GM11168 (cell line): ENCODE data around the gene RNF207.

Source experiments
- in situ Hi-C: fragments of 300-500 bp; cut with MboI; formaldehyde crosslinking; loops from one replicate; pipeline ENCODE4 v1.12.0; 2022; ENCODE audit warnings: low sequenced_read_pairs; ENCODE audit not compliant: unreplicated experiment

The RNF207 gene

DNA sequence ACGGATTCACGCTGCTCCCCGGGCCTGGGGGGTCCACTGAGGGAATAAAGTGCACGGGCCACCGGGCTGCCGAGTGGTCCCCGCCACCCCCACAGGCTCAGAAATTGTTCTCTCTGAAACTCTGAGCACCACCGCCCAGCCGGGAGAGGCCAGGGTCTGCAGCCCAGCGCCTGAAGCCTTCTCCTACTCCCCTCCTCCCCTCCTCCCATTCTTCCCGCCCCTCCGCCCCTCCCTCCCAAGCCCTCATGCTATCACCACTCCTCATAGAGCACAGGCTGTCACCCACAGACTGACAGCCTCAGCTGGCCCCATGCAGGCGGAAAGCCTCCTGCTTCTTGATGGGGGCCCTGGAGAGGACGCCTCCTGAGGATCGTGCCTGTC, 55.7 kb downstream of the RNF207 start:
- in situ Hi-C loops, result no loop called here

DNA sequence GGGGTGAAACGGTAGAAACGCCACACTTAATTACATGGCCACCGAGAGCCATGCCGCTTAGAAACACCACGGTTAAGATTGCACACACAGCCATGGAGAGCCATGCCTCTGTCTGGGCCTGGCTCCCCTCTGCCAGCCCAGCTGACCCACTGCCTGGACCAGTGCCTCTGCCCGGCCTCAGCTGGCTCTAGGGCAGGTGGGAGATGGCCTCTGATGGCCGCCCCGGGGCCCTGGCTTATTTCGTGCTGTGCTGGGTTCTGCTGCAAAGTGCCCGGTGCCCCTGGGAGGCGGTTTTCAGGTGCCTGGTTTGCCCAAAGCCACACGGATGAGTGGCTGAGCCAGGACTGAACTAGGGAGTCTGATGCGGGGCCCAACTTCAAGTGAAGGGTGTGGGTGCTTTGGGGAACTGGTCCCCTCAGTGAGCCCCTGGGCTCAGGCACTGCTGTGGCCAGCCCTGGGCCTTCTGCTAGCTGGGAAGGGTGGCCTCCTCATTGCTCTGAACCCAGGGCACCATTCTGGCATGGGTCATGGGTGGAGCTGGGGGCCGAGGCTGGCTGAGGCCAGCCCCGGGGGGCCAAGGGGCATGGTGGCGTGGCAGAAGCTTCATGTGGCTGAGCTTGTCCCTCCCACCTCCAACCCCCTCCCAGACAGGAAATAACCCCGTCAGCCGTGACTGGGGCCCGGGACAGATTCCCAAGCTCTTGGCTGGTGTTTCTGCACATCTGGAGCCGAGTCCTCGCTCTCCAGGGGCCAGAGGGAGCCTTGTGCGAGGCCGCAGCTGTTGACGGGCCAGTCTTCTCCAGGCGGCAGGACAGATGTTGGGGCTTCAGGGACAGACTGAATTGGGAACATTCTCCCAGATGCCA, 56.9 kb downstream of the RNF207 start:
- in situ Hi-C loops, result no loop called here

DNA sequence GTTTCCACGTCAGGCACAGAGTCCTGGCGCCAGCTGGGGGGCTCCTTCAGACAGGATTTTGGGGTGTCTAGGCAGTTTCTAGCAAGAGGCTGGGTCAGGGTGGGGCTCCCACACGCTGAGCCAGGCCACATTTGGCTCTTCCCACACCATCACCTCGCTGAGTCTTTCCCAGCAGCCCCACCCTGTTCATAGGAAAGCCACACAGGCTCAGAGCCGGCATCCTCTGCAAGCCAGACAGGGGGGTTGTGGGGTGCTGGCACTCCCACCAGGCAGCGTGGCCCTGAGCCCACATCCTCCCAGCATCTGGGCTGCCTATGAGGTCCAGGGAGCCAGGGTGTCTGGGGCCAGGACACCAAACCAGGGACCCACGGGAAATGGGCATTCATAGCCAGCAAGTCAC, 57.8 kb downstream of the RNF207 start:
- in situ Hi-C loops, result no loop called here

DNA sequence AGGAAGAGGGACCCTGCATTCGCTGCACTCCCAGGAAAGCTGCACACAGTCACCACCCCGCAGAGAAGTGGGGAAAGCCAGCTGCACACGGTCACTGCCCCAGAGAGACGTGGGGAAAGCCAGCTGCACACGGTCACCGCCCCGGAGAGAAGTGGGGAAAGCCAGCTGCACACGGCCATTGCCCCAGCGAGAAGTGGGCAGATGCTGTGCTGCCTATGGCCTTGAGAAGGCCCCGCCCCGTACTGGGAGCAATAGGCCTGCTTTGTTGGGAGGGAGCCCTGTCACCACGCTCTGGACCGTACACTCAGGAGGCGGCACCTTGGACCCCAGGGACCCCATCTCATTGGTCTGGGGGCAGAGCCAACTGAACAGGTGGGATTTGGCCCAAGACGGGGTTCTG, 59.2 kb downstream of the RNF207 start:
- in situ Hi-C loops, result no loop called here

DNA sequence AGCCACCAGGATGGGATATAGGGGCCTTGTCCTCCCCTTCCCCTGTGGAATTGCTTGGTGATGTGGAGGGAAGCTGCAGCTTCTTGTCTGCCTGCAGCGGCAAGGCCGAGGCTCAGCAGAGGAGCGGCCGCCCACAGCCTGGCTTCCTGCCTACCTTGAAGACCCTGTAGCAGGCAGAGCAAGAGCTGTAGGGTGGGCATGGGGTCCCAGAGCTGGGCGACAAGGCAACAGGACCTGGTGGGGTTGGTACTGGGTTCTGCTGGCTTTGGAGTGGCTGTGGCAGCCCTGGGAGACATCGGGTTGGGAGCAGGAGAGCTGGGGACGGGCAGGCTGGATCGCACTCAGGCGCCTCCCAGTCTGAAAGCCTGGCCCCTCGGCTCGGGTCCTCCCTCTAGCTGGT, 60.7 kb downstream of the RNF207 start:
- in situ Hi-C loops, result no loop called here

DNA sequence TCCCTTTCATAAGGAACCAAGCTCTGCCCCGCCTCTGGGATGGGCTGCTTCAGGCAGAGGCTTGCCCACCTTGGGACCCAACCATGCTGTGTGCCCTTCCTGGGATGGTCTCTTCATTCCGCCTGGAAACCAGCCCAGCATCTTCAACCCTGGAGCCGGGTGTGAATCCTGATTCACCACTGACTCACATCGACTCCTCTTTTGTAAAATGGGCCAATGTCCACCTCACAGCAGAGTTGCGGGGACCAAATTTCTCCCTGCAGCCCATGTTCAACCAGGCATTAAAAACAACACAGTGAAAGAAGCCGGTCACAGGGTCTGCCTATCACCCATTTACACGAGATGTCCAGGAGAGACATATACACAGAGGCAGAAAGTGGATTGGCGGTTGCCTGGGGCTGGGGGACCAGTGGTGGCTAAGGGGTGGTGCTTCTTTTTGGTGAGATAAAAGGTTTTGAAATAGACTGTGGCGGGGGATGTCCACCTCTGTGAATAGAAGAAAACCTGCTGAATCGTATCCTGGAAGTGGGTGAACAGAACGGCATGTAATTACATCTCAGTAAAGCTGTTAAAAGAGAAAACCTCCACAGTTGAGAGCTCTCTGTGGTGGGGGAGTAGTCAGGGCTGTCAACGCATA, 61.9 kb downstream of the RNF207 start:
- in situ Hi-C loops, result no loop called here

DNA sequence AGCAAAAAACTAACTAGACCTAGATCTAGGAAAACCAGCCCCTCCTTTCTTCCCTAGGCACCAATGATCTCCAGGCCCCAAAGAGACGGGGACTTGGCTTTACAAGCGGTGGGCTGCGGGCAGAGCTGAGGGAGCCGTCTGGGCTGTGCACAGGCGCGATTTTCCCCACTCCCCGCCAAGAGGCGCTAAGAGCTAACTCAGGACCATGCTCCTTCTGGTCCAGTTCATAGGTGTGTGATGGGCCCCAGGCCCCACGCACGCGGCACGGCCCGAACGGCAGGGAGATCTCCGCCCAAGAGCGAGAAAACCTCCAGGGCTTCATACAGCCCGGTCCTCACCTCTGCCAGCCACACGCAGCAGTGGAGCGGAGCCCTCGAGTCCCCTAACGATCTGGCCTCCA, 62.5 kb downstream of the RNF207 start:
- in situ Hi-C loops, result no loop called here

DNA sequence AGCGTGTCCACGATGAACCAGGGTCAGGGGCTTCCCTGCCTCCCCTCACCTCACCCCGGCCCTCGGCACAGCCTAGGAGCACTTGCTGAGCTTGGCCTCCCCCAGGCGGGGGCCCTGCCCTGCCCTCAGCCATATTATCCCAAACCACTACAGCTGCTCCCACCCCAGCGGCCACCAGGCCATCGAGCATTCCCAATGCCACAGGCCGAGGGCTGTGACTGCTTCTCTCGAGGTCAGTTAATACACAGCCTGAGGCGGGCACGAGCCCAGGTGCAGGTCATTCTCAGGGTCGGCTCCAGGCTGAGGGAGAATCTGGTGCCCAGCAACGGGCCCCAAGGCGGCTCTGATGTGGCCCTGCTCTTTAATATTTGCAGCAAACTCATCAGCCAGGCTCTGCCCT, 63.4 kb downstream of the RNF207 start:
- in situ Hi-C loops, result no loop called here

DNA sequence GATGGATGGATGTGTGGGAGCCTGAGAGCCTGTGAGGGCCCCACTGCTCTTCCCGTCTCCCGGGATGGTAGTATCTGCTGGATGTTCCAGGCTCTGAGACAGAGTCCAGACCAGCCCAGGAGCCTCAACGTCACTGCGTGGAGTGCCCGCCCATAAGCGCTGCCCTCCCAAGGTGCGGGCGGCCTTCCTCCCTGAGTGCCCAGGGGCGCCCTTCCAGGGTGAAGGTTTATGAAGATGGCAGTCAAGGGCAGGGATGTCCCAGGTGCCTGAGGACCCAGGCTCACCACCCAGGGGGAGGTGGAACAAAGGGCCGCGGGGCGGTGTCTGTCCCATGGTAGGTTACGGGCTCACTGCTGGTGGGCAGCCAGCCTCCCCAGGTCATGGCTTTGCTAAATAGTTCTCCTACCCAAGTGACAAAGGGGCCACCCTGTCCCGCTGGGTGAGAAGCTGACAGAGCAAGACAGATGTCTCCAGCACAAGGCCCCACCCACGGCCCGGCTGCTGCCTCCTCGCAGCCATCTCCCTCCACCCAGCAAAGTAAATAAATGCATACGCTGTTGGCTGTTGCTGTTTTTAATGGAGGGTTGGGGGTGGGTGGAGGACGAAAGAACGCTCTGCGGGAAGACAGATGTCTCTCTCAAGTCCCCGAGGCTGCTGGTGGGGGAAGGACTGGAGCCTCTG, 63.9 kb downstream of the RNF207 start:
- in situ Hi-C loops, result no loop called here

DNA sequence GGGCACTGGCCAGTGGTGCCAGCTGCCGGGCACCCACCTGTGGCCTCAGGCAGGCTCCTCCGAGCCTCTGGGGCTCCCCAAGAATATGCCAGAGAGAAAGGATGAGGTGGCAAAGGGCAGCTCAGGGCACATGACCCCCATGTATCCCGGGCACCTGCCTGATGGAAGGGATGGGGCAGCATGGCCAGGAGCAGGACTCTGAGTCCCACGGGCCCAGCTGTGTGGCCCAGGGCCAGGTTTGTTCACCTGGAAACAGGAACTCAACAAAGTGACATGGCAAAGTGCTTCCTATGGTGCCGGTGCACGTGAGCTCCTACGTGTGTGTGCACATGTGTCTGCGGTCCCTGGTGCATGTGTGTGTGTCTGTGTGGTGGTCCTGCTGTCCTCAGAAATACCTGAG, 64.5 kb downstream of the RNF207 start:
- in situ Hi-C loops, result no loop called here
